ENCODE measurements around the gene PTPRD.

Gene PTPRD

DNA sequence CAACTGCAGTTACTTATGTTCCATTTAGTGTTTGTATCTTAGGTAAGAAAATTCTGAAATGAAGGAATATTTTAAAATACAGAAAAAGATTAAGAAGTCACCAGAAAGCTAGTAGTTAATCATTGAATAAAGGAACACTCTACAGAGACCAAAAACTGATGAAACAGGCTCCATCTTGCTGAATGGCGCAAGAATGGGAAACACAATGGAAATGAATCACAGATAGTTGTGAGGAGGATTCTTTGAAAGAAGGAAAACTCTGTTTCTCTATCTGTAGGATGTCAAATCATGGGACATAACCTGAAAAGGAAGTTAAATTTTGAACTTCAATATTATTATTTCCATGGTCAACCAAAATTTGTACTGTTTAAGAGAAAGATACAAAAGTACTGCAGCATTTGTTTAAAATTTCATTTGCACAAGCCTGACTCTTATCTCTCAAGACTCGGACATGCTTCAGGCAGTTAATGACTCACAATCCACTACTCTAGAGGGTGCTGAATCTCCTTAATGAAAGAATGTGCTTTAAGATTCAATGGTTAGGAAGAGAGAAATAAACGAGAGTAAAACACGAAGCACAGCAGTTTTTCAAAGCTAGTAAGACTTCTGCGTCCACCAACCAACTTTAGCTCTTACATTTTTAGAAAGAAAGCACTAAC is 1748.8 kb downstream of the PTPRD start:
- no peak for DNase-seq (ENCODE audit: low read depth)

GRCh38 chr9:8863069-8863468 is 1749.7 kb downstream of the PTPRD start:
- no peak for DNase-seq (ENCODE audit: low read depth)

- no peak for DNase-seq (ENCODE audit: low read depth)
These were observed 1751.9 kb downstream of the PTPRD start for GRCh38 chr9:8860925-8861324.

GRCh38 chr9:8860086-8860485 is 1752.7 kb downstream of the PTPRD start:
- DNase-seq (ENCODE audit: low read depth) = no peak

- no peak for DNase-seq (ENCODE audit: low read depth)
These were observed 1753.4 kb downstream of the PTPRD start for GRCh38 chr9:8859416-8859815.

GRCh38 chr9:8858596-8859161 is 1754.1 kb downstream of the PTPRD start:
- no peak for DNase-seq (ENCODE audit: low read depth)

DNA sequence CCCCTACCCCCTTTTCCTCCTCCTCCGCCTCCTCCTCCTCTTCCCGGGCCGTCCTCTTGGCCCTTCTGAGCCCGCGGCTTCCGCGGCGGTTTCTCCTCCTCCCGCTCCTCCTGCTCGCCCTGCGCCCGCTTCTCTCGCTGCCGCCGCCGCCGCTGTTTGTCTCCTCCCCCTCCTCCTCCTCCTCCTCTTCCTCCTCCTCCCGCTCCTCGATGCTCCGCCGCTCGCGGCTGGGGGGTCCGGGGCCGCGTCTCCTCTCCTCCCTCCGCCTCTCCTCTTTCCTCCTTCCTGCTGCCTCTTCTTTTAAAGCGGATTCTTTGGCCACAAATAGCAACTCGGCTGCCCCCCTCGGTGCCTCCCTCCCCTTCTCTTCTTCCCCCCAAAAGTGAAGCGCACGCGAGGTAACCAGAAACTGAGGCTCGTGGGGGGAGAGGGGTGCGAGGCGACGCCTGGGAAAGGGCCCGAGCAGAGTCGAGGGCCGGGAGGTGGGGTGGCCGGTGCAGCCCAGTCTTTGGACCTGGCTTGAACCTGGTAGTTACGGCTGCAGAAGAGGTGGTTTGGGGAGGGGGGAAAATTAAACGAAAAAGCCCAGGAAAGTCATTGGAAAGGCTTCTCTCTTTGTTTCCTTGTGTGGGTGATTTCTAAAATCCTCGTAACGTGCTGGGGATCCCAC is 1754.7 kb downstream of the PTPRD start:
- DNase-seq (ENCODE audit: low read depth) = no peak

GRCh38 chr9:8857068-8857925 is 1755.5 kb downstream of the PTPRD start:
- DNase-seq (ENCODE audit: low read depth) = no peak

GRCh38 chr9:8856396-8857067 is 1756.3 kb downstream of the PTPRD start:
- no peak for DNase-seq (ENCODE audit: low read depth)

DNA sequence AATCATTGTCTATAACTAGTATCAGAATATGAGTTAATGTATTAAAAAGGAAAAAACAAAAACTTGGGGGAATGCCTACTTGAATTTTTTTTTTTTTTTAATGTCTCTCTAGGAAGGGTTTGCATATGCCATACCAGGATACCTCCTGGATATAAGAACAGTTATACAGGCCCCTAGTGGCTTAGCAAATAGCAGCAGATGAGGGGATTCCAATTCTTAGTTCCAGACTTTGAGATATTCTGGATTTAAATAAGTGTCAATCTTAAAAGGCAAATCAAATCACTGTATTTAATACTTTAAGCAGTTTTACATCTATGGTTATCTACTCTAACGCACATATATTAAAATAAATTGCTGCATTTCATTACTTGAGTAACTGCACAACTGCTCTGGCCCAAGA is 1757.8 kb downstream of the PTPRD start:
- DNase-seq (ENCODE audit: low read depth) = no peak

DNA sequence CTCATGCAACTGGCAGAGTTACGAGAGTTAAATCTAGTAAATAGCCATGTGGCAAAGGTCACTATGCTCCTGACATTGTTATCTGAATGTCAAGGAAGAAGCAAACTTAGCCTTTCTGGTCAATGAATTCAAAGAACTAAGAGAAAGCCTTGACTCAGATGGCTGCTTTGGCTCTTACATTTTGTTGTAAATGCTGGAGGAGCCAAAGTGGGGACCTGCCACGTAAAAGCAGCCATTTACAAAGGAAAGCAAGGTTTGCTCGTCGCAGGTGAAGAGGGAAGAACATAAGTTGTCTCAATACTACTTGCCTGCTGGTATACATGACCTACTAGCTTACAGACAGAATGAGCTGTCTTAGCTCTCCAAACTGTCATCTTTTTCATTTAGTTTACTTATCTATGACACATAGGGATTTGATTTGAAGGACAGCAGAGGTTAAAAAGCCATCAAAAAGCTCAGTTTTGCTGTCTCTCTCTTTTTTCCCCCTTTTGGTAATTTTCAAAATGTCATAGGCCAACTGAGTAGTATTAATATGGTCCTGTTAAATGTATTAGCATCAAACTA is 1760.4 kb downstream of the PTPRD start:
- DNase-seq (ENCODE audit: low read depth) = no peak

DNA sequence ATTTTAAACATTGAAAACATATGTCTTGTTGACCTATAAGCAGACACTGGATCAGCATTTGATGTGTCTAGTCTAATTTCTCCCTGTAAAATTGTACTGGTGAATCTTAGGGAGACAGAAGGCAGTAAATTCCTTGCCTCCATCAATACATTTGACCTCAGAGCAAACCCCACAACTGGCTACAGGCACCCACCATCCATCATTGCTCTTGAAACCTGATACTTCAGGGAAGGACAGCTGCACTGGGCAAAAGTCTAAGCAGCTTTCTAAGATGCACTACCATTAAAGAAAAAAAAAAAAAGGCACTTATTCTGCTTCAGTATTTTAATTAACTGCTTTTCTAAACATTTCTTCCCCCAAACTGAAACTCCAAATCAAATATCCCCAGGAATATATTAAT is 1761.9 kb downstream of the PTPRD start:
- no peak for DNase-seq (ENCODE audit: low read depth)

GRCh38 chr9:8845808-8846207 is 1767.0 kb downstream of the PTPRD start:
- DNase-seq (ENCODE audit: low read depth) = no peak

DNA sequence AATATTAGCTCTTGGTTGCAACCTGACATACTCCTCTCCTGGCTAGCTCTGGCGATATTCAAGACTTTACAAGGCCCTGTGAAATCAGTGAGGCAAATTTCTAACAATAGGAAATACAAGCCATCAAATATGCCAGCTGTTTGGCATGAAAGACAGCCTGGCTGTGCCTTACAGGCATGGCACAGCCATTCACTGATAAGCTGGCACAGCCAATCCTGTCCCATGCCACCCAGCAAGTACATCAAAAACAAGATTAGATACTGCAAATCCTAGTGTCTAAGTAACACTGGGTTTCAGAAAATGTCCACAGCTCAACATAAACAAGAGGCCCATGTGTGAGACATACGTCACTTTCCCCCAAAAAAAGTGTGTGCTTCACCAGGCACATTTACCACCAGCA is 1767.4 kb downstream of the PTPRD start:
- DNase-seq (ENCODE audit: low read depth) = no peak

- no peak for DNase-seq (ENCODE audit: low read depth)
These were observed 1768.3 kb downstream of the PTPRD start for GRCh38 chr9:8844549-8844948.

GRCh38 chr9:8842402-8843193 is 1770.2 kb downstream of the PTPRD start:
- no peak for DNase-seq (ENCODE audit: low read depth)

DNA sequence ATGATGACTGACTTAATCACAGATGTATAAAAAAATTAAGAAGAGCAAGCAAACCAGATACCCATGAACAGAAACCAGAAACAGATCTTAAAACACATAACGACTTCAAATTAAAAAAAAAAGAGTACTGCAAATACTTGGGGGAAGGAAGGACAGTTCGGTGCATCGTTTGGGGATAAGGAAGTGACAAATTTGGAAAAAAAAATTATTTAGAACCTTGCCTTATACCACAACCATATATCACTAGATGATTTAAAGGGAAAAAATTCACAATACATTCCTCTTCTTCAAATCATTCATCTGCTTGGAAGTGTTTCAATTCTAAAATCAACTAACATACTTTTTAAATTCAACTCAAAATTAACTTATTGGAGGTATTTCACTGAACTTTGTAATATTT is 1774.7 kb downstream of the PTPRD start:
- no peak for DNase-seq (ENCODE audit: low read depth)

GRCh38 chr9:8835291-8835690 is 1777.5 kb downstream of the PTPRD start:
- no peak for DNase-seq (ENCODE audit: low read depth)

DNA sequence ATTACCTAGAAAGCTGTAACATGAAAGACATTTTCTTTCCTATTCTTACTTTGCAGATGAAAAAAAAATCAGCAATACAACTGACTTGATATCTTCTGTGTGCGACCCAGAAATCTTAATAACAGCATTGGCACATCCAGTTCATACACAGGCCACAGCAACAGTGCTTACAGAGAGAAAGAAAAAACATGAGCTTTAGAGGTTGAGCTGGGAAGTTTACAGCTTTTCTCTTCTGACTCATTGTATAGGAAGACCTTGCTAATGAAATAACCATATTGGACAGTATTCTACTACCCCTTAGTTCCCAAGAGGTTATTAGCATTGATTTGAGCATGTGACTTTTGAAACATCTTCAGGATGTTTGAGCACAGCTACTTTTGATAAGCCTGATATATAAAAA is 1779.8 kb downstream of the PTPRD start:
- DNase-seq (ENCODE audit: low read depth) = no peak

DNA sequence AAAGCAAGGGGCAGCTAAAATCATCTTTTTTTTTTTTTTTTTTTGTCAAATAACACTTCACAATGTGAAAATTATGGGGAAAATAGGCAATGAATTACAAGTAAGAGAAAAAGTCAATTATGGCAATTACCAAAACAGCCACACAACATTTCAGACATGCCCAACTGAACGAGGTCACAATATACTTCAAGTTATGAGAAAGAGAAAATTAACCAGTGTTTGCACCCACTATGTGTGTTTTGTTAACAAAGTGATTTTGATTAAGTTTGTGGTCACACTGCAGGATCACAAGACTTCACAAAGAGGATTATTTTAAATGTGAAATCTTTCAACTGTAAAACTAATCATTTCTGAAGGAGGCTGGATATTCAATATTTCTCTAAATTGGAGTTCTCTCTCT is 1780.4 kb downstream of the PTPRD start:
- no peak for DNase-seq (ENCODE audit: low read depth)

DNA sequence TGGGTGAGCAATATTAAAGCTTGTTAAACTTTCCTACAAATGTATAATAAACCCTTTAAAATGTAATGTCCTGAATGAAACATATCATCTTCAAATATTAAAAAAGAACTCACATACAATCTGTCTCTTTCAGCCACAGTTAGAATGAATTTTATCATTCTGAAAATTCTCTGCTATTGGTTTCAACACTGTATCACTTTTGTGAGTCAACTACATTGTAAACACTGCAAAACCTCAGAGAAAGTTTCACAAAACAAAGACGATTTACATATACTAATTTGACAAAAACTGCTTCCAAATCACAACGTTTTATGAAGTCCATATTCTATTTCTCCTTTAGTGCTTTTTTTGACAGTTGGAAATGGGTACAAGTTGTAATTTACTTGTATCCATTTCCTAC is 1781.2 kb downstream of the PTPRD start:
- DNase-seq (ENCODE audit: low read depth) = no peak

All from GM04504 (cell line).